Endothelial cell of umbilical vein (primary cell): ENCODE measurements around the gene CCSER1. TPM values are rescaled to one million over a fixed set of nuclear protein-coding genes. Genes with fewer than 3 reads are reported as not detected.

Source experiments
- BruUV-seq: library from RNA; stranded (reverse); fragments of 400-500 nt; replicated peaks from 2 replicates; lab custom pipeline; 2021; lab: Mats Ljungman, UMichigan
- CTCF ChIA-PET: fragments of 300-600, 350-600 bp; sonication (Branson Sonifier 250); formaldehyde crosslinking; loops from one replicate; lab custom pipeline; 2021; ENCODE audit warnings: antibody characterized with exemption, inconsistent platforms; lab: Charles Lee
- POLR2A ChIA-PET: fragments of 300-600, 350-600 bp; sonication (Branson Sonifier 250); formaldehyde crosslinking; loops from one replicate; lab custom pipeline; 2021; ENCODE audit warnings: antibody characterized with exemption, inconsistent platforms; lab: Charles Lee
- DNase-seq: peaks from one replicate; pipeline ENCODE4 v3.0.0-alpha.2; 2011; ENCODE audit warnings: low read depth, low spot score
- FAIRE-seq: peaks from 2 replicates; lab custom pipeline; 2011; peaks lifted over from hg19 to GRCh38; lab: Jason Lieb, UNC
- H2AFZ ChIP-seq: 2 replicates; pipeline ENCODE4 v1.6.0; 2012; ENCODE audit warnings: low read depth, low read length, control low read depth, inconsistent platforms
- H3K27ac ChIP-seq: 2 replicates; pipeline ENCODE4 v1.5.1; 2011; ENCODE audit warnings: low read depth, mild to moderate bottlenecking, control low read depth, low read length, moderate library complexity; ENCODE audit not compliant: insufficient read depth
- H3K27me3 ChIP-seq, 2 experiments: 2 replicates each; pipeline versions ENCODE4 v1.6.0 to v1.6.1; 2011; ENCODE audit warnings: low read length in 2 of 2, mixed read lengths in 1 of 2; ENCODE audit not compliant: control insufficient read depth in 2 of 2, insufficient read depth in 2 of 2
- H3K36me3 ChIP-seq, 2 experiments: 2 replicates in 1 of 2; 3 replicates in 1 of 2; pipeline ENCODE4 v1.5.1; 2011; ENCODE audit warnings: low read length in 2 of 2, mild to moderate bottlenecking in 1 of 2, moderate library complexity in 1 of 2; ENCODE audit not compliant: control insufficient read depth in 2 of 2, insufficient read depth in 2 of 2; ENCODE audit errors: extremely low read depth in 1 of 2
- H3K4me1 ChIP-seq: 3 replicates; pipeline ENCODE4 v1.5.1; 2011; ENCODE audit warnings: mild to moderate bottlenecking, low read length; ENCODE audit not compliant: control insufficient read depth, insufficient read depth; ENCODE audit errors: extremely low read depth
- H3K4me2 ChIP-seq: 2 replicates; pipeline ENCODE4 v1.6.1; 2011; ENCODE audit warnings: low read length, control low read depth, mixed read lengths; ENCODE audit not compliant: insufficient read depth
- H3K4me3 ChIP-seq, 3 experiments: fragments of 200-600 bp in 1 of 3; sonication (generic), shearing (Covaris generic) in 1 of 3; replicated peaks in 1 of 3; 2 replicates each; pipeline ENCODE4 v1.5.1; 2011 to 2016; ENCODE audit warnings: control low read depth in 3 of 3, low read length in 3 of 3, mild to moderate bottlenecking in 2 of 3, inconsistent platforms in 1 of 3, low read depth in 1 of 3, moderate library complexity in 1 of 3; ENCODE audit not compliant: insufficient read depth in 1 of 3
- H3K79me2 ChIP-seq: 2 replicates; pipeline ENCODE4 v1.6.0; 2012; ENCODE audit warnings: low read length, inconsistent platforms; ENCODE audit not compliant: control insufficient read depth, insufficient read depth
- H3K9ac ChIP-seq: replicated peaks from 2 replicates; pipeline ENCODE3; 2011; ENCODE audit warnings: low read length, control low read depth; ENCODE audit not compliant: insufficient read depth; ENCODE audit errors: extremely low read depth
- H3K9me1 ChIP-seq: replicated peaks from 3 replicates; pipeline ENCODE4 v1.6.0; 2011; ENCODE audit warnings: mild to moderate bottlenecking, low read length; ENCODE audit not compliant: control insufficient read depth, insufficient read depth; ENCODE audit errors: extremely low read depth
- H3K9me3 ChIP-seq: replicated peaks from 2 replicates; pipeline ENCODE4 v1.5.1; 2012; ENCODE audit warnings: low read length, inconsistent platforms; ENCODE audit not compliant: control insufficient read depth, insufficient read depth
- H4K20me1 ChIP-seq: replicated peaks from 2 replicates; pipeline ENCODE3; 2011; ENCODE audit warnings: mild to moderate bottlenecking, low read length; ENCODE audit not compliant: control insufficient read depth, insufficient read depth; ENCODE audit errors: extremely low read depth
- EZH2 ChIP-seq: IDR thresholded peaks from 2 replicates; pipeline ENCODE4 v1.6.1; 2012; ENCODE audit warnings: borderline replicate concordance, low read depth, mild to moderate bottlenecking, moderate library complexity, low read length, inconsistent platforms; ENCODE audit not compliant: severe bottlenecking
- FOS ChIP-seq: IDR thresholded peaks from 2 replicates; pipeline ENCODE4 v1.6.1; 2011; ENCODE audit warnings: mild to moderate bottlenecking, low read length, moderate library complexity, borderline replicate concordance; ENCODE audit not compliant: insufficient read depth
- GATA2 ChIP-seq: IDR thresholded peaks from 2 replicates; pipeline ENCODE4 v1.7.0; 2011; ENCODE audit warnings: low read depth, mild to moderate bottlenecking, moderate library complexity, mixed read lengths, low read length; ENCODE audit not compliant: insufficient read length, insufficient read depth
- JUN ChIP-seq: IDR thresholded peaks from 2 replicates; pipeline ENCODE4 v1.6.1; 2011; ENCODE audit warnings: borderline replicate concordance, low read depth; ENCODE audit not compliant: insufficient read length, insufficient read depth
- POLR2A ChIP-seq: IDR thresholded peaks from 2 replicates; pipeline ENCODE4 v1.6.1; 2012; ENCODE audit warnings: low read depth, mild to moderate bottlenecking, control low read depth, low read length
- POLR2AphosphoS5 ChIP-seq: IDR thresholded peaks from 2 replicates; pipeline ENCODE4 v1.6.1; 2012; ENCODE audit warnings: low read depth, mild to moderate bottlenecking, control low read depth, low read length, moderate library complexity; ENCODE audit not compliant: insufficient read depth
- dilution Hi-C: fragments of 300-500 bp; cut with MboI; formaldehyde crosslinking; loops from one replicate; pipeline ENCODE4 v1.15.0; 2019; ENCODE audit warnings: low sequenced_read_pairs; ENCODE audit not compliant: extremely low pct_ligation_motif_present
- intact Hi-C: fragments of 100-400 bp; cut with micrococcal nuclease; formaldehyde crosslinking; loops from one replicate; pipeline ENCODE4 v1.10.0; 2022
- polyA plus RNA-seq, 4 experiments: library from polyadenylated mRNA; depleted of rRNA in 3 of 4; stranded (reverse) in 3 of 4; unstranded in 1 of 4; fragments of >200 nt; gene quantifications; 2 replicates each; pipeline versions ENCODE4 v1.2.1 to v1.2.3, GENCODE V29; 2011 to 2012; ENCODE audit warnings: missing spikeins in 1 of 4
- total RNA-seq: library from RNA; stranded (reverse); gene quantifications from 2 replicates; pipeline ENCODE4 v1.2.3, GENCODE V29; 2021
- TF ChIP-seq, protein P1 (sequence below): IDR thresholded peaks from 2 replicates; pipeline ENCODE4 v1.6.1; 2011; ENCODE audit not compliant: insufficient read depth, insufficient read length
- TF ChIP-seq, protein P2 (sequence below), 2 donors: IDR thresholded peaks; 1 replicate in 1 of 2; 2 replicates in 1 of 2; pipeline ENCODE4 v1.5.1; 2011; ENCODE audit warnings: low read length in 2 of 2, mild to moderate bottlenecking in 2 of 2, moderate library complexity in 2 of 2, control low read depth in 1 of 2, inconsistent platforms in 1 of 2, low read depth in 1 of 2; ENCODE audit not compliant: insufficient read depth in 1 of 2; ENCODE audit errors: extremely low read depth in 1 of 2

CCSER1 gene
- total and polyA plus RNA-seq, 2 donors (not counting 3 experiments of a cell fraction or from before 2014, with no cell fraction given): 0.11 to 1.8 TPM

DNA sequence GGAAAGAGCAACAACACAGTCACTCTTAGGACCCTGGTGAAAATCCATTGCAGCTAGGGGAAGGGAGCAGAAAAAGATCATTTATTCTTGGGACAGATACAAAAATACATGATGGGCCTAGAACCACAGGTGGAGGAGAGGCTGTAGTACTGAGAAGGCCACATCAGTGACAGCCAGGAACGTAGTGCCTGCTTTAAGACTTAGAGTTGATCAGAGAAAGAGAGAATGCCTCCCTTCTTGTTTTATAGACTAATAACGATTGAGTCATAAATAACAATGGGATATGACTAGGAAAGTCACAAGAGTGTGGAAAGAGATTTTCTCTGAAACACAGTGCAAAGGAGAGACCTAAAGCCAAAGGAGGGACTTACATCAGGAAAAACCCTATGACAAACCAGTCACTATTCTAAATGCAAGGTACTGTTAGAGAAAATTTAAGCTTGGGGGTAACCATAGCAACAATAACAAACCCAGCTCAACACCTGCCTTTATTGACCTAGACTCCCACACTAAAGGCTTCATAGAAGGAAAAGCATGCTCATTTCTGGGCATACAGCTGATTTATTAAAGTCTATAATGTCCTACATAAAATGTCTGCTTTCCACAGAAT is 1161.6 kb downstream of the CCSER1 start:
- intact Hi-C loops: no loop called here
- ChIA-PET POLR2A (no interaction called here), CTCF (no interaction called here)
- no peaks in the 10 kb centered on the region for H3K27me3 ChIP-seq
- no peak for FAIRE-seq
- no peak overlapping the region for H2AFZ ChIP-seq
- H3K9me3 ChIP-seq: no peaks in the 10 kb centered on the region
- H3K79me2 ChIP-seq: no peaks in the 10 kb centered on the region
- H3K4me1 ChIP-seq: no peaks in the 10 kb centered on the region
- BruUV-seq: no TSS peak
- TF ChIP-seq, protein P1, sequence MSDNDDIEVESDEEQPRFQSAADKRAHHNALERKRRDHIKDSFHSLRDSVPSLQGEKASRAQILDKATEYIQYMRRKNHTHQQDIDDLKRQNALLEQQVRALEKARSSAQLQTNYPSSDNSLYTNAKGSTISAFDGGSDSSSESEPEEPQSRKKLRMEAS: no peak
- no peak for TF ChIP-seq POLR2A
- H3K9ac ChIP-seq: no peak overlapping the region
- no peak overlapping the region for H3K4me3 ChIP-seq
- no peak overlapping the region for H3K27ac ChIP-seq
- dilution Hi-C loops: no loop called here
- no peaks in the 10 kb centered on the region for H4K20me1 ChIP-seq
- no peak for DNase-seq
- H3K4me2 ChIP-seq: no peak overlapping the region
- no peaks in the 10 kb centered on the region for H3K36me3 ChIP-seq
- H3K9me1 ChIP-seq: no peaks in the 10 kb centered on the region

DNA sequence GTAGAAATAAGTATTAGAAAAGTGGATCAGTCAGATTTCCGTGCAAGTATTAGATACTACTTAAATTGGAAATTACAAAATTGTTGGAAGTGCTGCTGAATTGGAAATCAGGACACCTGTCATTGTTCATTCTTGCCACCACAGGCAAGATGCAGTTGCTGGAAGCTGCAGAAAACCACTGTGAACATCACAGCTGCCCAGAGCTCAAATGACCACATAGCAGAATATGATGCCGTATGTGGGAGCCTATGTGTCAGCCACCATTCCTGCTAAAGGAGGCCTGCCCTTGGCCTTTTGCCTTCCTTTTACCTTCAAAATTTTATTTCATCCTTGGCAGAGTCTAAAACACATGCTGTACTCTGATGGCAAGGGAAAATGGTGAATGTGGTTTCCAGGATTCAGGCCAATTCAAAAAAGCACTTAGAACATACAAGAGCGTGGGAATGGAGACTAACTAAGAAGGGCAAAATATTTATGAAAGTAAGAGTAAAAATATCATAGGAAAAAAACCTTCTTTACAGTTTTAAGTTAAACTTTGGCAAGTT is 1171.0 kb downstream of the CCSER1 start:
- dilution Hi-C loops (no loop called here), intact Hi-C loops (no loop called here)
- Histone ChIP-seq H3K79me2 (no peaks in the 10 kb centered on the region), H4K20me1 (no peaks in the 10 kb centered on the region), H3K9me1 (no peaks in the 10 kb centered on the region), H3K27me3 (no peaks in the 10 kb centered on the region), H3K36me3 (no peaks in the 10 kb centered on the region), H3K27ac (no peak overlapping the region), H3K9me3 (no peaks in the 10 kb centered on the region), H3K4me2 (no peak overlapping the region), H3K4me1 (no peaks in the 10 kb centered on the region), H3K9ac (no peak overlapping the region), H3K4me3 (no peak overlapping the region), H2AFZ (no peak overlapping the region)
- POLR2A ChIA-PET: no interaction called here
- DNase-seq (no peak), FAIRE-seq (no peak)
- TF ChIP-seq EZH2 (no peak), POLR2AphosphoS5 (no peak), POLR2A (no peak), JUN (no peak), FOS (no peak), GATA2 (no peak)
- TF ChIP-seq, protein P2, sequence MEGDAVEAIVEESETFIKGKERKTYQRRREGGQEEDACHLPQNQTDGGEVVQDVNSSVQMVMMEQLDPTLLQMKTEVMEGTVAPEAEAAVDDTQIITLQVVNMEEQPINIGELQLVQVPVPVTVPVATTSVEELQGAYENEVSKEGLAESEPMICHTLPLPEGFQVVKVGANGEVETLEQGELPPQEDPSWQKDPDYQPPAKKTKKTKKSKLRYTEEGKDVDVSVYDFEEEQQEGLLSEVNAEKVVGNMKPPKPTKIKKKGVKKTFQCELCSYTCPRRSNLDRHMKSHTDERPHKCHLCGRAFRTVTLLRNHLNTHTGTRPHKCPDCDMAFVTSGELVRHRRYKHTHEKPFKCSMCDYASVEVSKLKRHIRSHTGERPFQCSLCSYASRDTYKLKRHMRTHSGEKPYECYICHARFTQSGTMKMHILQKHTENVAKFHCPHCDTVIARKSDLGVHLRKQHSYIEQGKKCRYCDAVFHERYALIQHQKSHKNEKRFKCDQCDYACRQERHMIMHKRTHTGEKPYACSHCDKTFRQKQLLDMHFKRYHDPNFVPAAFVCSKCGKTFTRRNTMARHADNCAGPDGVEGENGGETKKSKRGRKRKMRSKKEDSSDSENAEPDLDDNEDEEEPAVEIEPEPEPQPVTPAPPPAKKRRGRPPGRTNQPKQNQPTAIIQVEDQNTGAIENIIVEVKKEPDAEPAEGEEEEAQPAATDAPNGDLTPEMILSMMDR (IDR thresholded peaks at IDR 0.05; ENCODE audit: extremely low read depth in 1 of 2, insufficient read depth in 1 of 2, low read depth in 1 of 2, low read length in 2 of 2): no peak
- no TSS peak for BruUV-seq
- CTCF ChIA-PET: no interaction called here
